ENCODE measurements around the gene ALDOB. TPM values are rescaled to one million over a fixed set of nuclear protein-coding genes. Genes with fewer than 3 reads are reported as not detected.
A peak's percentile ranks its signal among the peaks of the same experiment; 100 is the strongest.

Gene ALDOB
- total and polyA plus RNA-seq, 2 of the 13 experiments (the other 11 are each of a cell fraction or from before 2014, with no cell fraction given), result 0.29 to 0.97 TPM

DNA sequence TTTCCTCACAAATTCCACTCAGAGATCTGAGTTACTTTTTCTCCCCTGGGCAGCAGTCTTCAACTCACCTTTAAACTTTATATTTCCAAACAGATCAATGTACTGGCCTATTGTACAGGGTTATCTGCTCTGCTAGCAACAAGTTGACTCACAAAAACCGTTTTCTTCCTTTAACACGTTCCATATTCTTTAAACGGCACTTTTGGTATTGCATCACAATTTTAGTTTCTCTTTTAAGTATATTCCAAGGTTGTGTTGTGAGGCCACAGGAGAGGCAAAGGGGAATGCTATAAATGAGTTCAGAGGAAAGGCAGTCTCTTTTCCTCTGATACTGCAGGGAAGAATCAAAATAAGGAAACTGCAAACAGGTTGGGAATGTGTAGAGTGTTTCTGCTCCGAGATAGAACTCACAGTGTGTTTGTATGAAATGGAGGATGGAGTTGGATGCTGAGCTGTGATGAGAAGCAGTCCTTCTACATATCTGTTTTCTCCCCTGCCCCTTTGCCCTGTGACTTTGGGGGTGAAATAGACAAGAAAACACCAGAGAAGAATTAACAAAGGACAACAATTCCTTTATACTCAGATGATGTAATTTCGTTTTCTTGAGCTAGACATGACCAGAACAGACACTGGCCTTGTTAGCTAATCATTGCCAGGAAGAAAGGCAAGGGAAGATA lies 9.9 kb upstream of the ALDOB start (continued):
- TF ChIP-seq, protein P1, sequence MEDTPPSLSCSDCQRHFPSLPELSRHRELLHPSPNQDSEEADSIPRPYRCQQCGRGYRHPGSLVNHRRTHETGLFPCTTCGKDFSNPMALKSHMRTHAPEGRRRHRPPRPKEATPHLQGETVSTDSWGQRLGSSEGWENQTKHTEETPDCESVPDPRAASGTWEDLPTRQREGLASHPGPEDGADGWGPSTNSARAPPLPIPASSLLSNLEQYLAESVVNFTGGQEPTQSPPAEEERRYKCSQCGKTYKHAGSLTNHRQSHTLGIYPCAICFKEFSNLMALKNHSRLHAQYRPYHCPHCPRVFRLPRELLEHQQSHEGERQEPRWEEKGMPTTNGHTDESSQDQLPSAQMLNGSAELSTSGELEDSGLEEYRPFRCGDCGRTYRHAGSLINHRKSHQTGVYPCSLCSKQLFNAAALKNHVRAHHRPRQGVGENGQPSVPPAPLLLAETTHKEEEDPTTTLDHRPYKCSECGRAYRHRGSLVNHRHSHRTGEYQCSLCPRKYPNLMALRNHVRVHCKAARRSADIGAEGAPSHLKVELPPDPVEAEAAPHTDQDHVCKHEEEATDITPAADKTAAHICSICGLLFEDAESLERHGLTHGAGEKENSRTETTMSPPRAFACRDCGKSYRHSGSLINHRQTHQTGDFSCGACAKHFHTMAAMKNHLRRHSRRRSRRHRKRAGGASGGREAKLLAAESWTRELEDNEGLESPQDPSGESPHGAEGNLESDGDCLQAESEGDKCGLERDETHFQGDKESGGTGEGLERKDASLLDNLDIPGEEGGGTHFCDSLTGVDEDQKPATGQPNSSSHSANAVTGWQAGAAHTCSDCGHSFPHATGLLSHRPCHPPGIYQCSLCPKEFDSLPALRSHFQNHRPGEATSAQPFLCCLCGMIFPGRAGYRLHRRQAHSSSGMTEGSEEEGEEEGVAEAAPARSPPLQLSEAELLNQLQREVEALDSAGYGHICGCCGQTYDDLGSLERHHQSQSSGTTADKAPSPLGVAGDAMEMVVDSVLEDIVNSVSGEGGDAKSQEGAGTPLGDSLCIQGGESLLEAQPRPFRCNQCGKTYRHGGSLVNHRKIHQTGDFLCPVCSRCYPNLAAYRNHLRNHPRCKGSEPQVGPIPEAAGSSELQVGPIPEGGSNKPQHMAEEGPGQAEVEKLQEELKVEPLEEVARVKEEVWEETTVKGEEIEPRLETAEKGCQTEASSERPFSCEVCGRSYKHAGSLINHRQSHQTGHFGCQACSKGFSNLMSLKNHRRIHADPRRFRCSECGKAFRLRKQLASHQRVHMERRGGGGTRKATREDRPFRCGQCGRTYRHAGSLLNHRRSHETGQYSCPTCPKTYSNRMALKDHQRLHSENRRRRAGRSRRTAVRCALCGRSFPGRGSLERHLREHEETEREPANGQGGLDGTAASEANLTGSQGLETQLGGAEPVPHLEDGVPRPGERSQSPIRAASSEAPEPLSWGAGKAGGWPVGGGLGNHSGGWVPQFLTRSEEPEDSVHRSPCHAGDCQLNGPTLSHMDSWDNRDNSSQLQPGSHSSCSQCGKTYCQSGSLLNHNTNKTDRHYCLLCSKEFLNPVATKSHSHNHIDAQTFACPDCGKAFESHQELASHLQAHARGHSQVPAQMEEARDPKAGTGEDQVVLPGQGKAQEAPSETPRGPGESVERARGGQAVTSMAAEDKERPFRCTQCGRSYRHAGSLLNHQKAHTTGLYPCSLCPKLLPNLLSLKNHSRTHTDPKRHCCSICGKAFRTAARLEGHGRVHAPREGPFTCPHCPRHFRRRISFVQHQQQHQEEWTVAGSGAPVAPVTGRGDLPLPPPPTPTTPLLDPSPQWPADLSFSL (CRISPR knock-in tag; IDR thresholded peaks at IDR 0.05), result peak; percentile 69; the same call in 1 of the 2 replicates
- TF ChIP-seq KDM4B (CRISPR knock-in tag; IDR thresholded peaks at IDR 0.05) (no peak), ZNF564 (CRISPR knock-in tag; IDR thresholded peaks at IDR 0.05) (no peak), EZH2 (conservative IDR thresholded peaks at IDR 0.05; ENCODE audit: low read depth, low read length) (no peak), ATF7-NPFF (CRISPR knock-in tag; IDR thresholded peaks at IDR 0.05; ENCODE audit: low read depth) (0 out of 2 replicates have a peak, but pooled peaks have one; percentile 5), ZNF30 (CRISPR knock-in tag; IDR thresholded peaks at IDR 0.05) (no peak), ZNF703 (CRISPR knock-in tag; IDR thresholded peaks at IDR 0.05; ENCODE audit: borderline replicate concordance) (0 out of 2 replicates have a peak, but pooled peaks have one; percentile 53), GFI1 (CRISPR knock-in tag; IDR thresholded peaks at IDR 0.05; ENCODE audit: borderline replicate concordance) (peak; percentile 30; the same call in 1 of the 2 replicates), ZNF432 (CRISPR knock-in tag; IDR thresholded peaks at IDR 0.05; ENCODE audit: borderline replicate concordance) (no peak), ARNT2 (CRISPR knock-in tag; IDR thresholded peaks at IDR 0.05; ENCODE audit: low read depth) (no peak)
- TF ChIP-seq, protein P2, sequence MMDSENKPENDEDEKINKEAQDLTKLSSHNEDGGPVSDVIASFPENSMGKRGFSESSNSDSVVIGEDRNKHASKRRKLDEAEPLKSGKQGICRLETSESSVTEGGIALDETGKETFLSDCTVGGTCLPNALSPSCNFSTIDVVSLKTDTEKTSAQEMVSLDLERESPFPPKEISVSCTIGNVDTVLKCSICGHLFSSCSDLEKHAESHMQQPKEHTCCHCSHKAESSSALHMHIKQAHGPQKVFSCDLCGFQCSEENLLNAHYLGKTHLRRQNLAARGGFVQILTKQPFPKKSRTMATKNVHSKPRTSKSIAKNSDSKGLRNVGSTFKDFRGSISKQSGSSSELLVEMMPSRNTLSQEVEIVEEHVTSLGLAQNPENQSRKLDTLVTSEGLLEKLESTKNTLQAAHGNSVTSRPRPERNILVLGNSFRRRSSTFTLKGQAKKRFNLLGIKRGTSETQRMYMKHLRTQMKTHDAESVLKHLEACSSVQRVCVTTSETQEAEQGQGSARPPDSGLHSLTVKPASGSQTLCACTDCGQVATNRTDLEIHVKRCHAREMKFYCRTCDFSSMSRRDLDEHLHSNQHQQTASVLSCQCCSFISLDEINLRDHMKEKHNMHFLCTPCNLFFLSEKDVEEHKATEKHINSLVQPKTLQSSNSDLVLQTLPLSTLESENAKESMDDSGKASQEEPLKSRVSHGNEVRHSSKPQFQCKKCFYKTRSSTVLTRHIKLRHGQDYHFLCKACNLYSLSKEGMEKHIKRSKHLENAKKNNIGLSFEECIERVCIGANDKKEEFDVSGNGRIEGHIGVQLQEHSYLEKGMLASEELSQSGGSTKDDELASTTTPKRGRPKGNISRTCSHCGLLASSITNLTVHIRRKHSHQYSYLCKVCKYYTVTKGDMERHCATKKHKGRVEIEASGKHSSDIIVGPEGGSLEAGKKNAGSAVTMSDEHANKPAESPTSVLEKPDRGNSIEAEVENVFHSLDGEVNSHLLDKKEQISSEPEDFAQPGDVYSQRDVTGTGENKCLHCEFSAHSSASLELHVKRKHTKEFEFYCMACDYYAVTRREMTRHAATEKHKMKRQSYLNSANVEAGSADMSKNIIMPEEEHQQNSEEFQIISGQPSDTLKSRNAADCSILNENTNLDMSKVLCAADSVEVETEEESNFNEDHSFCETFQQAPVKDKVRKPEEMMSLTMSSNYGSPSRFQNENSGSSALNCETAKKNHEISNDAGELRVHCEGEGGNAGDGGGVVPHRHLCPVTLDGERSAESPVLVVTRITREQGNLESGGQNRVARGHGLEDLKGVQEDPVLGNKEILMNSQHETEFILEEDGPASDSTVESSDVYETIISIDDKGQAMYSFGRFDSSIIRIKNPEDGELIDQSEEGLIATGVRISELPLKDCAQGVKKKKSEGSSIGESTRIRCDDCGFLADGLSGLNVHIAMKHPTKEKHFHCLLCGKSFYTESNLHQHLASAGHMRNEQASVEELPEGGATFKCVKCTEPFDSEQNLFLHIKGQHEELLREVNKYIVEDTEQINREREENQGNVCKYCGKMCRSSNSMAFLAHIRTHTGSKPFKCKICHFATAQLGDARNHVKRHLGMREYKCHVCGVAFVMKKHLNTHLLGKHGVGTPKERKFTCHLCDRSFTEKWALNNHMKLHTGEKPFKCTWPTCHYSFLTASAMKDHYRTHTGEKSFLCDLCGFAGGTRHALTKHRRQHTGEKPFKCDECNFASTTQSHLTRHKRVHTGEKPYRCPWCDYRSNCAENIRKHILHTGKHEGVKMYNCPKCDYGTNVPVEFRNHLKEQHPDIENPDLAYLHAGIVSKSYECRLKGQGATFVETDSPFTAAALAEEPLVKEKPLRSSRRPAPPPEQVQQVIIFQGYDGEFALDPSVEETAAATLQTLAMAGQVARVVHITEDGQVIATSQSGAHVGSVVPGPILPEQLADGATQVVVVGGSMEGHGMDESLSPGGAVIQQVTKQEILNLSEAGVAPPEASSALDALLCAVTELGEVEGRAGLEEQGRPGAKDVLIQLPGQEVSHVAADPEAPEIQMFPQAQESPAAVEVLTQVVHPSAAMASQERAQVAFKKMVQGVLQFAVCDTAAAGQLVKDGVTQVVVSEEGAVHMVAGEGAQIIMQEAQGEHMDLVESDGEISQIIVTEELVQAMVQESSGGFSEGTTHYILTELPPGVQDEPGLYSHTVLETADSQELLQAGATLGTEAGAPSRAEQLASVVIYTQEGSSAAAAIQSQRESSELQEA (CRISPR knock-in tag; IDR thresholded peaks at IDR 0.05; ENCODE audit: not compliant biosample characterization), result no peak
- TF ChIP-seq, protein P3, sequence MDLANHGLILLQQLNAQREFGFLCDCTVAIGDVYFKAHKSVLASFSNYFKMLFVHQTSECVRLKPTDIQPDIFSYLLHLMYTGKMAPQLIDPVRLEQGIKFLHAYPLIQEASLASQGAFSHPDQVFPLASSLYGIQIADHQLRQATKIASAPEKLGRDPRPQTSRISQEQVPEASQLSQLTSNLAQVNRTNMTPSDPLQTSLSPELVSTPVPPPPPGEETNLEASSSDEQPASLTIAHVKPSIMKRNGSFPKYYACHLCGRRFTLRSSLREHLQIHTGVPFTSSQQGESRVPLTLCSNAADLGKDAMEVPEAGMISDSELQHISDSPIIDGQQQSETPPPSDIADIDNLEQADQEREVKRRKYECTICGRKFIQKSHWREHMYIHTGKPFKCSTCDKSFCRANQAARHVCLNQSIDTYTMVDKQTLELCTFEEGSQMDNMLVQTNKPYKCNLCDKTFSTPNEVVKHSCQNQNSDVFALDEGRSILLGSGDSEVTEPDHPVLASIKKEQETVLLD (CRISPR knock-in tag; IDR thresholded peaks at IDR 0.05; ENCODE audit: low read depth), result no peak
